Type B pancreatic cell (in vitro differentiated cells): ENCODE measurements around the gene TAF3. TPM values are rescaled to one million over a fixed set of nuclear protein-coding genes. Genes with fewer than 3 reads are reported as not detected.

Experiments used
- DNase-seq: peaks from one replicate; pipeline ENCODE4 v3.0.0; 2021; ENCODE audit warnings: mixed read lengths; ENCODE audit not compliant: unreplicated experiment; ENCODE audit errors: extremely low spot score
- H3K27ac Mint-ChIP-seq: 2 replicates; pipeline ENCODE4 v1.8.0; 2021; ENCODE audit warnings: mild to moderate bottlenecking, mixed read lengths
- H3K27me3 Mint-ChIP-seq: 2 replicates; pipeline ENCODE4 v1.8.0; 2021; ENCODE audit warnings: mixed read lengths
- H3K36me3 Mint-ChIP-seq: 2 replicates; pipeline ENCODE4 v1.8.0; 2021; ENCODE audit warnings: mixed read lengths
- H3K4me1 Mint-ChIP-seq: one replicate; pipeline ENCODE4 v1.8.0; 2021; ENCODE audit warnings: mixed read lengths; ENCODE audit not compliant: unreplicated experiment
- H3K4me3 Mint-ChIP-seq: 2 replicates; pipeline ENCODE4 v1.8.0; 2021; ENCODE audit warnings: mild to moderate bottlenecking, mixed read lengths
- H3K9me3 Mint-ChIP-seq: 2 replicates; pipeline ENCODE4 v1.8.0; 2021; ENCODE audit warnings: mixed read lengths
- total RNA-seq: library from RNA; stranded (reverse); gene quantifications from 2 replicates; pipeline ENCODE4 v1.2.1, GENCODE V29; 2021; ENCODE audit warnings: low replicate concordance
- TF ChIP-seq, protein P1 (sequence below): fragments of 200-600 bp; sonication (generic); conservative IDR thresholded peaks from 2 replicates; pipeline ENCODE4 v1.5.0; 2021; ENCODE audit warnings: antibody characterized with exemption, mild to moderate bottlenecking

The TAF3 gene
- total RNA-seq, 1 donor from 2014 or later: 9.9 TPM

DNA sequence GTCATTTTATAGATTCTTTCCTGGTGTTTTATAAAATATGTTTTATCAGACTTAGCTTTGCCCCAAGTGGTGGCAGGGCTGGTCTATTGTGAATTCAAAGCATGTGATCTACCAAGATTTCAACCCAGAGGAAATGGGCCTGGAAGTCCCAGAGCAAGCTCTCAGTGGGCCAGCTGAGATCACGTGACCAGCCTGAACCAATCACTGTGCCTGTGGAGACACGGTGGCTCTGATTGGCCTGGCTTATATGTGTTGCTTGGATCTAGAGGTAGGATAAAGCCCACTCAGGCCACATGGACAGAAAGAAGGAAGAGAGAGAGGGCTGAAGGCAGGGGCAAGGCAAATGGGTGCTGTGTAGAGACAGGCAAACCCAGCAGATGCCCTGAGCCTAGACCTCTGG is 170.7 kb downstream of the TAF3 start:
- no peak overlapping the region for H3K4me3 Mint-ChIP-seq
- no peak for DNase-seq
- no peak overlapping the region for H3K27ac Mint-ChIP-seq
- H3K4me1 Mint-ChIP-seq: no peaks in the 10 kb centered on the region
- no peaks in the 10 kb centered on the region for H3K36me3 Mint-ChIP-seq
- H3K27me3 Mint-ChIP-seq: no peaks in the 10 kb centered on the region
- H3K9me3 Mint-ChIP-seq: no peaks in the 10 kb centered on the region
- TF ChIP-seq, protein P1, sequence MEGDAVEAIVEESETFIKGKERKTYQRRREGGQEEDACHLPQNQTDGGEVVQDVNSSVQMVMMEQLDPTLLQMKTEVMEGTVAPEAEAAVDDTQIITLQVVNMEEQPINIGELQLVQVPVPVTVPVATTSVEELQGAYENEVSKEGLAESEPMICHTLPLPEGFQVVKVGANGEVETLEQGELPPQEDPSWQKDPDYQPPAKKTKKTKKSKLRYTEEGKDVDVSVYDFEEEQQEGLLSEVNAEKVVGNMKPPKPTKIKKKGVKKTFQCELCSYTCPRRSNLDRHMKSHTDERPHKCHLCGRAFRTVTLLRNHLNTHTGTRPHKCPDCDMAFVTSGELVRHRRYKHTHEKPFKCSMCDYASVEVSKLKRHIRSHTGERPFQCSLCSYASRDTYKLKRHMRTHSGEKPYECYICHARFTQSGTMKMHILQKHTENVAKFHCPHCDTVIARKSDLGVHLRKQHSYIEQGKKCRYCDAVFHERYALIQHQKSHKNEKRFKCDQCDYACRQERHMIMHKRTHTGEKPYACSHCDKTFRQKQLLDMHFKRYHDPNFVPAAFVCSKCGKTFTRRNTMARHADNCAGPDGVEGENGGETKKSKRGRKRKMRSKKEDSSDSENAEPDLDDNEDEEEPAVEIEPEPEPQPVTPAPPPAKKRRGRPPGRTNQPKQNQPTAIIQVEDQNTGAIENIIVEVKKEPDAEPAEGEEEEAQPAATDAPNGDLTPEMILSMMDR: no peak

DNA sequence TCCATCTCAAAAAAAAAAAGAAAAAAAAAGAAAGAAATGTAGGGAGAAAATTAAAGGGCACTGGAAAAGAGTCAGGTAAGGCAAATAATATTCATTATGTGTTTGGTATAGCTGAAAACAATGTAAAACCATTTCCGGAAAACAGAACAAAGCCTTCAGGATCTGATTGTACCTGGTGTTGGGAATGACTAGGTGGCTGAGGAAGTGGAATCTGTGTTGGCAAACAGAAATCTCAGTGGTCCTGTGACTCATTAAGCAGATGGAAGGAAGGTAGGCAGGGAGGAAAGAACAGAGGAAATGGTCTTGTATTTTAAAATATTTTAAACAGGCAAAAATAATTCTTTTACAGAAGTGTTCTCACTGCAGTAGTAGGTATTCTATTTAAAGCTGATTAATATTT is 180.5 kb downstream of the TAF3 start:
- TF ChIP-seq, protein P1: no peak
- Mint-ChIP-seq H3K4me3 (no peak overlapping the region), H3K9me3 (no peaks in the 10 kb centered on the region), H3K27ac (no peak overlapping the region), H3K4me1 (peaks cover 5% of the 10 kb centered on the region), H3K36me3 (no peaks in the 10 kb centered on the region), H3K27me3 (no peaks in the 10 kb centered on the region)
- no peak for DNase-seq

DNA sequence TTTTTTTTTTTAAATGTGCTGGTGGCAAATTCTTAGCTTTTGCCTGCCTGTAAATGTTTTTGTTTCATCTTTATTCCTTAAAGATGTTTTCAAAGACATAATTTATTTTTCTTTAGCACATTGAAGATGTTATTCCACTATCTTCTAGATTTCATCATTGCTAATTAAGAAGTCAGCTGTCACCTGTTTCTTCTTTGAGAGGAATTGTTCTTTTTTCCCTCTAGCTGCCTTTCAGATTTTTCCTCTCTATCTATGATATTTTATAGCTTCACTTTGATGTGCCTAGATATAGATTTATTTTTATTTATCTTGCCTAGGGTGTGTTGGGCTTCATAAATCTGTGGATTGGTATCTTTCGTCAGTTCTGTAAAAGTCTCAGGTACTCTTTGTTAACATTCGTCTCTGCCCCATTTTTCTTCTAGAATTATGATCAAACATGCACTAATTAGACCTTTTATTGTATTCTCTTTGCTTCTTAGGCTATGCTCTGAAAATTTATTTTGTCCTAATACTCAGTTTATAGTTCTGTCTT is 186.2 kb downstream of the TAF3 start:
- no peaks in the 10 kb centered on the region for H3K4me1 Mint-ChIP-seq
- DNase-seq: no peak
- no peak overlapping the region for H3K27ac Mint-ChIP-seq
- peaks cover 5% of the 10 kb centered on the region for H3K9me3 Mint-ChIP-seq
- no peaks in the 10 kb centered on the region for H3K27me3 Mint-ChIP-seq
- peaks cover 11% of the 10 kb centered on the region for H3K36me3 Mint-ChIP-seq
- TF ChIP-seq, protein P1: no peak
- no peak overlapping the region for H3K4me3 Mint-ChIP-seq

DNA sequence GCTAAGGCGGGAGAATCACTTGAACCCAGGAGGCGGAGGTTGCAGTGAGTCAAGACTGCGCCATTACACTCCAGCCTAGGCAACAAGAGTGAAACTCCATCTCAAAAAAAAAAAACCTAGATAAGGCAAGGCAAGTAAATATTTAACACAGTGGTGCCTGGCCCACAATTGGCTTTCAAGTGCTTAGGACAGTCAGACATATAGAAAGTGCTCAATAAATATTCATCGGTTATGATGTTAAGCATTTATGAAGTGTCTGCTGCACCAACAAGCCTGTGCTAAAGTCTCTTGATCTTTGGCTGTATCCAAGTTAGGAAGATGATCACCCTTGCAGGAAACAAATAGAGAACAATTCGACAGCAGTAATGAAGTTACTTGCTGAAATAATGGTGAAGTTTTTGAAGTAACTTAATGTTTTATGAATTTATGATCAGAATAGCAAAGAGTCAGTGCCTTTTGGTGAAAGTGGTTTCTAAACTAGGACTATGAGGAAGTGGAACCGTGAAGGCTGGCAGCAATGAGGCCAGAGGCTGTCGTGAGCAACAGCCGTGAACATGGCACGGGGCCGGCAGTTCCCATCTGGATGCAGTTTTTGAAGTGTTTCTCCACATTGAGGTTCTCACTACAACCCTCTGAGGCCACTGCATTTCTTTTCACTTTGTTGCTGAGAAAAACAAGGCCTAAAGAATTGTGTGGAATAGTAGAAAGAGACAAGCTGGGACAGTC is 188.1 kb downstream of the TAF3 start:
- peaks cover 5% of the 10 kb centered on the region for H3K9me3 Mint-ChIP-seq
- H3K27me3 Mint-ChIP-seq: no peaks in the 10 kb centered on the region
- TF ChIP-seq, protein P1: no peak

DNA sequence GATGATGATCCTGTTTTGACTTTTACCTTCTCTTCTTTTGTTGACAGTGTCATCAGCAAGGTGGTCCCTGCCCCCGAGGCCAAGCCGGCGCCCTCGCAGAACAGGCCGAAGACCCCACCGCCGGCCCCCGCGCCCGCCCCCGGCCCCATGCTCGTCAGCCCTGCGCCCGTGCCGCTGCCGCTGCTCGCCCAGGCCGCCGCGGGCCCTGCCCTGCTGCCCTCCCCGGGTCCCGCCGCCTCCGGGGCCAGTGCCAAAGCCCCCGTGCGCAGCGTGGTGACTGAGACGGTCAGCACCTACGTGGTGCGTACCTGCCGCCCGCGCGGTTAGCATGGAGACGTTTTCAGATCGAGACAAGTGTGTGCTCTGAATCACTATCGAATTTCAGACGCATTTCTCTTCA is 190.7 kb downstream of the TAF3 start:
- no peak overlapping the region for H3K27ac Mint-ChIP-seq
- DNase-seq: no peak
- H3K4me3 Mint-ChIP-seq: no peak overlapping the region
- no peaks in the 10 kb centered on the region for H3K4me1 Mint-ChIP-seq
- TF ChIP-seq, protein P1: no peak
- H3K27me3 Mint-ChIP-seq: no peaks in the 10 kb centered on the region
- H3K9me3 Mint-ChIP-seq: peaks cover 5% of the 10 kb centered on the region
- H3K36me3 Mint-ChIP-seq: peaks cover 20% of the 10 kb centered on the region

More for the DNA sequence above, 188.1 kb downstream of the TAF3 start:
- Mint-ChIP-seq H3K4me3 (no peak overlapping the region), H3K27ac (no peak overlapping the region), H3K4me1 (no peaks in the 10 kb centered on the region), H3K36me3 (peaks cover 12% of the 10 kb centered on the region)
- DNase-seq: no peak
